ENCODE results near the gene GALR3. TPM values are rescaled to one million over a fixed set of nuclear protein-coding genes. Genes with fewer than 3 reads are reported as not detected.

GALR3 gene
- under 1 TPM in 2 of 6 experiments, not detected in 4; 0.29 to 0.83 TPM for total RNA-seq
- long read RNA-seq = 0 reads

GRCh38 chr22:37823134-37823985, at the start of gene GALR3:
TSS of gene GALR3 (plus strand) at chr22:37823382. CDS start at chr22:37823407, 25 bp downstream.
- 72% methylated on average over 7 of the region's 21 CpGs for whole genome bisulfite sequencing (ENCODE audit: insufficient coverage, low coverage, low lambda C conversion rate, missing lambda C conversion rate)
- Histone ChIP-seq H3K4me3 (no peak within 1 kb of the TSS), H3K36me3 (no peaks in the 10 kb centered on the region), H3K9me3 (no peaks in the 10 kb centered on the region), H3K4me1 (peaks cover 0 to 14% (median 7%) of the 10 kb centered on the region in 4 donors), H3K27me3 (no peaks in the 10 kb centered on the region), H3K27ac (no peak within 1 kb of the TSS)
- DNase-seq (no peak), ATAC-seq (peak; percentile 11 to 41 (median 25))
- intact Hi-C loops (cut with DNase I) = loop anchor here in 1 of 2 donors (10.0 kb wide), 1 partner anchor 151 kb away; no protein-coding TSS in a partner anchor
- no peak for TF ChIP-seq CTCF (IDR thresholded peaks at IDR 0.05)
- no peak for TF ChIP-seq POLR2A (IDR thresholded peaks at IDR 0.05)

GRCh38 chr22:37774728-37775127, 48.5 kb upstream of the GALR3 start:
- no peak for ATAC-seq
- peaks cover 0 to 6% (median 3%) of the 10 kb centered on the region in 4 donors for H3K4me1 ChIP-seq
- H3K9me3 ChIP-seq = no peaks in the 10 kb centered on the region
- no peak overlapping the region for H3K4me3 ChIP-seq
- DNase-seq = no peak
- no CpG with 5 or more reads among the region's 3 CpGs for WGBS (ENCODE audit: insufficient coverage, low coverage, low lambda C conversion rate, missing lambda C conversion rate)
- intact Hi-C loops (cut with DNase I) = no loop called here
- no peaks in the 10 kb centered on the region for H3K27me3 ChIP-seq
- no peak overlapping the region for H3K27ac ChIP-seq
- peaks cover 0 to 15% (median 7%) of the 10 kb centered on the region in 4 donors for H3K36me3 ChIP-seq
- TF ChIP-seq CTCF (IDR thresholded peaks at IDR 0.05) = no peak

- H3K27ac ChIP-seq = peak overlapping the region in 1 of 3 donors; percentile 71
- 70% methylated on average over 10 of the region's 17 CpGs for WGBS (ENCODE audit: insufficient coverage, low coverage, low lambda C conversion rate, missing lambda C conversion rate)
Measured at GRCh38 chr22:37775785-37776638, 47.2 kb upstream of the GALR3 start.

More at GRCh38 chr22:37775785-37776638, 47.2 kb upstream of the GALR3 start:
- intact Hi-C loops (cut with DNase I) = no loop called here
- Histone ChIP-seq H3K4me1 (peaks cover 0 to 6% (median 3%) of the 10 kb centered on the region in 4 donors), H3K9me3 (no peaks in the 10 kb centered on the region), H3K27me3 (no peaks in the 10 kb centered on the region), H3K4me3 (no peak overlapping the region), H3K36me3 (peaks cover 0 to 15% (median 7%) of the 10 kb centered on the region in 4 donors)
- ATAC-seq = no peak
- no peak for TF ChIP-seq CTCF (IDR thresholded peaks at IDR 0.05)
- no peak for TF ChIP-seq POLR2A (IDR thresholded peaks at IDR 0.05)
- no peak for DNase-seq

All from right lobe of liver (tissue), 6 donors.